ENCODE results near the gene ZNF709. TPM values are rescaled to one million over a fixed set of nuclear protein-coding genes. Genes with fewer than 3 reads are reported as not detected.

ZNF709 gene
- total and polyA plus RNA-seq, 9 donors = 2.5 to 9.7 (median 7.4) TPM

- intact Hi-C loops (cut with DNase I) = no loop called here
- no peak for DNase-seq
- no peaks in the 10 kb centered on the region for H3K36me3 ChIP-seq
- WGBS, 3 donors = 71 to 81% (median 71%) methylated on average over 3 of the region's 3 CpGs
- peak overlapping the region; percentile 92 for H3K4me3 ChIP-seq
- no peaks in the 10 kb centered on the region for H3K27me3 ChIP-seq
- TF ChIP-seq CTCF (IDR thresholded peaks at IDR 0.05) (no peak), EP300 (IDR thresholded peaks at IDR 0.05) (no peak), POLR2A (IDR thresholded peaks at IDR 0.05) (no peak)
- no peak overlapping the region for H3K27ac ChIP-seq
- no peaks in the 10 kb centered on the region for H3K9me3 ChIP-seq
- peaks cover 2% of the 10 kb centered on the region for H3K4me1 ChIP-seq (ENCODE audit: insufficient read depth)
Observed at GRCh38 chr19:12485571-12485970, 955 bp upstream of the ZNF709 start.

GRCh38 chr19:12485052-12485416, 418 bp upstream of the ZNF709 start:
- Histone ChIP-seq H3K36me3 (no peaks in the 10 kb centered on the region), H3K4me1 (ENCODE audit: insufficient read depth) (peaks cover 2% of the 10 kb centered on the region), H3K4me3 (peak overlapping the region; percentile 92), H3K27me3 (no peaks in the 10 kb centered on the region), H3K27ac (peak overlapping the region in 1 of 2 donors; percentile 42), H3K9me3 (no peaks in the 10 kb centered on the region)
- WGBS, 3 donors = 5 to 9% (median 7%) methylated on average over 11 of the region's 11 CpGs
- no peak for DNase-seq
- TF ChIP-seq POLR2A (IDR thresholded peaks at IDR 0.05) = no peak
- TF ChIP-seq CTCF (IDR thresholded peaks at IDR 0.05) = no peak
- no peak for TF ChIP-seq EP300 (IDR thresholded peaks at IDR 0.05)
- intact Hi-C loops (cut with DNase I) = no loop called here

- DNase-seq = no peak
- H3K4me3 ChIP-seq = peak overlapping the region; percentile 92
- intact Hi-C loops (cut with DNase I) = no loop called here
- H3K9me3 ChIP-seq = no peaks in the 10 kb centered on the region
- H3K36me3 ChIP-seq = no peaks in the 10 kb centered on the region
- no peaks in the 10 kb centered on the region for H3K27me3 ChIP-seq
- peaks cover 2% of the 10 kb centered on the region for H3K4me1 ChIP-seq (ENCODE audit: insufficient read depth)
- no peak for TF ChIP-seq CTCF (IDR thresholded peaks at IDR 0.05)
- TF ChIP-seq POLR2A (IDR thresholded peaks at IDR 0.05) = no peak
- peak overlapping the region; percentile 36 to 57 for H3K27ac ChIP-seq
- 0% methylated on average over 13 of the region's 13 CpGs for WGBS, 3 donors
Observed at GRCh38 chr19:12484011-12484370, 625 bp downstream of the ZNF709 start.

GRCh38 chr19:12482509-12482886, 2.1 kb downstream of the ZNF709 start:
- H3K27me3 ChIP-seq = no peaks in the 10 kb centered on the region
- DNase-seq = no peak
- H3K27ac ChIP-seq = no peak overlapping the region
- TF ChIP-seq POLR2A (IDR thresholded peaks at IDR 0.05) (no peak), EP300 (IDR thresholded peaks at IDR 0.05) (no peak), CTCF (IDR thresholded peaks at IDR 0.05) (no peak)
- H3K9me3 ChIP-seq = no peaks in the 10 kb centered on the region
- H3K4me1 ChIP-seq (ENCODE audit: insufficient read depth) = peaks cover 2% of the 10 kb centered on the region
- WGBS, 3 donors = 71 to 82% (median 73%) methylated on average over 2 of the region's 2 CpGs
- H3K4me3 ChIP-seq = no peak overlapping the region
- H3K36me3 ChIP-seq = no peaks in the 10 kb centered on the region
- intact Hi-C loops (cut with DNase I) = no loop called here

Data from ovary (tissue), 9 donors.